ENCODE results near the gene FHL2.
A peak's percentile ranks its signal among the peaks of the same experiment; 100 is the strongest.
"Not testable (repeated sequence)": the region's sequence is repeated elsewhere in the genome, so short reads cannot be mapped to it uniquely, and the experiment has no call there.

FHL2 gene

GRCh38 chr2:105398336-105399206 is at the start of gene FHL2:
Gene FHL2, minus strand, starts transcription at chr2:105399051. Its CDS starts 12,535 bp downstream, at chr2:105386516.
- peak; percentile 72 for DNase-seq

GRCh38 chr2:105447476-105447875 is 48.6 kb upstream of the FHL2 start:
- no peak for DNase-seq

GRCh38 chr2:105446501-105446900 is 47.6 kb upstream of the FHL2 start:
- DNase-seq: no peak

GRCh38 chr2:105445976-105446375 is 47.1 kb upstream of the FHL2 start:
- no peak for DNase-seq

GRCh38 chr2:105445498-105445897 is 46.6 kb upstream of the FHL2 start:
- no peak for DNase-seq

- DNase-seq: no peak
These were observed 45.1 kb upstream of the FHL2 start for GRCh38 chr2:105443617-105444598.

- DNase-seq: no peak
These were observed 43.9 kb upstream of the FHL2 start for GRCh38 chr2:105442721-105443120.

GRCh38 chr2:105442056-105442455 is 43.2 kb upstream of the FHL2 start:
- DNase-seq: no peak

- no peak for DNase-seq
These were observed 40.3 kb upstream of the FHL2 start for GRCh38 chr2:105439141-105439540.

GRCh38 chr2:105438104-105438929 is 39.5 kb upstream of the FHL2 start:
- no peak for DNase-seq

- no peak for DNase-seq
These were observed 38.9 kb upstream of the FHL2 start for GRCh38 chr2:105437708-105438103.

- DNase-seq: no peak
These were observed 33.9 kb upstream of the FHL2 start for GRCh38 chr2:105432749-105433148.

- DNase-seq: no peak
These were observed 33.2 kb upstream of the FHL2 start for GRCh38 chr2:105432044-105432399.

GRCh38 chr2:105431367-105432043 is 32.7 kb upstream of the FHL2 start:
- DNase-seq: no peak

GRCh38 chr2:105428387-105429018 is 29.7 kb upstream of the FHL2 start:
- no peak for DNase-seq

- DNase-seq: no peak
These were observed 28.6 kb upstream of the FHL2 start for GRCh38 chr2:105427485-105427884.

- DNase-seq: peak; percentile 8
These were observed 27.9 kb upstream of the FHL2 start for GRCh38 chr2:105426626-105427292.

GRCh38 chr2:105425936-105426625 is 27.2 kb upstream of the FHL2 start:
- DNase-seq: no peak

- DNase-seq: not testable (repeated sequence)
These were observed 26.0 kb upstream of the FHL2 start for GRCh38 chr2:105424836-105425235.

GRCh38 chr2:105422801-105423200 is 23.9 kb upstream of the FHL2 start:
- no peak for DNase-seq
